Suppressor macrophage (primary cell): ENCODE data around the gene MUC5B.
A peak's percentile ranks its signal among the peaks of the same experiment; 100 is the strongest.
"Not testable (repeated sequence)": the region's sequence is repeated elsewhere in the genome, so short reads cannot be mapped to it uniquely, and the experiment has no call there.

Source experiments
- DNase-seq, 4 experiments: peaks; one replicate each; pipeline ENCODE4 v3.0.0-alpha.2; 2020 to 2022

Gene MUC5B

DNA sequence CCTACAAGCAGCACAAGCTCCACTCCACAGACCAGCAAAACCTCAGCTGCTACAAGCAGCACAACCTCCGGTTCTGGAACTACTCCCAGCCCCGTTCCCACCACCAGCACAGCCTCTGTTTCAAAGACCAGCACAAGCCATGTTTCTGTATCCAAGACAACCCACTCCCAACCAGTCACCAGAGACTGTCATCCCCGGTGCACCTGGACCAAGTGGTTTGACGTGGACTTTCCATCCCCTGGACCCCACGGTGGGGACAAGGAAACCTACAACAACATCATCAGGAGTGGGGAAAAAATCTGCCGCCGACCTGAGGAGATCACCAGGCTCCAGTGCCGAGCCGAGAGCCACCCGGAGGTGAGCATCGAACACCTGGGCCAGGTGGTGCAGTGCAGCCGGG is 33.0 kb upstream of the MUC5B start:
- DNase-seq, result not testable (repeated sequence)

DNA sequence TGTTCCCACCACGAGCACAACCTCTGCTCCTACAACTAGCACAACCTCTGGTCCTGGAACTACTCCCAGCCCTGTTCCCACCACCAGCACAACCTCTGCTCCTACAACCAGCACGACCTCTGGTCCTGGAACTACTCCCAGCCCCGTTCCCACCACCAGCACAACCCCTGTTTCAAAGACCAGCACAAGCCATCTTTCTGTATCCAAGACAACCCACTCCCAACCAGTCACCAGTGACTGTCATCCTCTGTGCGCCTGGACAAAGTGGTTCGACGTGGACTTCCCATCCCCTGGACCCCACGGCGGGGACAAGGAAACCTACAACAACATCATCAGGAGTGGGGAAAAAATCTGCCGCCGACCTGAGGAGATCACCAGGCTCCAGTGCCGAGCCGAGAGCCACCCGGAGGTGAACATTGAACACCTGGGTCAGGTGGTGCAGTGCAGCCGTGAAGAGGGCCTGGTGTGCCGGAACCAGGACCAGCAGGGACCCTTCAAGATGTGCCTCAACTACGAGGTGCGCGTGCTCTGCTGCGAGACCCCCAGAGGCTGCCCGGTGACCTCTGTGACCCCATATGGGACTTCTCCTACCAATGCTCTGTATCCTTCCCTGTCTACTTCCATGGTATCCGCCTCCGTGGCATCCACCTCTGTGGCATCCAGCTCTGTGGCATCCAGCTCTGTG is 30.9 kb upstream of the MUC5B start:
- DNase-seq, result not testable (repeated sequence)

DNA sequence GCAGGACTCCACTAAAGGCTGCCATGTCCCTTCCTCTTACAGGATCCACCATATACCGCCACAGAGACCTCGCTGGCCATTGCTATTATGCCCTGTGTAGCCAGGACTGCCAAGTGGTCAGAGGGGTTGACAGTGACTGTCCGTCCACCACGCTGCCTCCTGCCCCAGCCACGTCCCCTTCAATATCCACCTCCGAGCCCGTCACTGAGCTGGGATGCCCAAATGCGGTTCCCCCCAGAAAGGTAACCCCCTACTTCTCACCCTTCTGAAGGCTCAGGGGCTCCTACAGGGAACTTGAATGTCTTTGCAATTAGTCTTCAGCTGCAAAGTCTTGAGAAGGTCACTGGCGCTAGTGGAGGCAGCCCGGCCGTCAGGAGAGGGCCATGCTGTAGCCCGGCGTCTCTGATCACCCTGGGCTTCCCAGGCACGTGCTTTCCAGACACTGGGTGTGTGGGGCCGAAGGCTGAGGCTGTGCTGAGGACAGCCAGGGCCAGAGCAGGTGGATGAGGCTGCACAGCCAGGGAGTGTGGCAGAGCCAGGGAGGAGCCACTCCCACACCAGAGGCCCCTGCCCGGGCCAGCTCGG is 30.0 kb upstream of the MUC5B start:
- DNase-seq, result no peak

DNA sequence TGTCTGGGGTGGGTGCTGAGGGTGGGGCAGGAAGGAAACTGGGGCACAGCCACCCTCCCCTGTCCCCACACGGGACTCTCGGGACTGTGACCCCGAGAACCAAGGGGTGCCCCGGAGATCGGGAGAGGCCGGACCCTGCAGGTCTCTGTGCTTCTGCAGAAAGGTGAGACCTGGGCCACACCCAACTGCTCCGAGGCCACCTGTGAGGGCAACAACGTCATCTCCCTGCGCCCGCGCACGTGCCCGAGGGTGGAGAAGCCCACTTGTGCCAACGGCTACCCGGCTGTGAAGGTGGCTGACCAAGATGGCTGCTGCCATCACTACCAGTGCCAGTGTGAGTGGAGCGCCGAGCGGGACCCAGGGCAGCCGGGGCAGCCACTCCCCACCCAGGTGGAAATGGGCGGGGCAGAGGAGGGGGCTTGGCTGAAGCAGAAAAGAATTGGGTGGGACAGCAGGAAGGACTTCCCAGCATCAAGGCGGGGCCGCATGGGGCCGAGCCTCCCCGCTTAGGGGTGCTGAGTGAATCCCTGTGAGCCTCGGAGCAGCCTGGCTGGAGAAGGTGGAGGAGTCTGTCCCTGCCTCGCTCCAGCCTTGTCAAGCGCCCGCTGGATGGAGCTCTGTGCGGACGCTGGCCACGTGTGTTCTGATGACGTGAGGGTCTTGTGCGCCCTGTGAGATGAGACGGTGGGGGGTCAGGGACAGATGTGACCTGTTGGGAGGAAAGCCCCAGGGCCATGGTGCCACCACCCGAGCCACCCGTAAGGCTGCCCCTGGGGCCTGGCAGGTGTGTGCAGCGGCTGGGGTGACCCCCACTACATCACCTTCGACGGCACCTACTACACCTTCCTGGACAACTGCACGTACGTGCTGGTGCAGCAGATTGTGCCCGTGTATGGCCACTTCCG is 29.3 kb upstream of the MUC5B start:
- DNase-seq, result no peak

DNA sequence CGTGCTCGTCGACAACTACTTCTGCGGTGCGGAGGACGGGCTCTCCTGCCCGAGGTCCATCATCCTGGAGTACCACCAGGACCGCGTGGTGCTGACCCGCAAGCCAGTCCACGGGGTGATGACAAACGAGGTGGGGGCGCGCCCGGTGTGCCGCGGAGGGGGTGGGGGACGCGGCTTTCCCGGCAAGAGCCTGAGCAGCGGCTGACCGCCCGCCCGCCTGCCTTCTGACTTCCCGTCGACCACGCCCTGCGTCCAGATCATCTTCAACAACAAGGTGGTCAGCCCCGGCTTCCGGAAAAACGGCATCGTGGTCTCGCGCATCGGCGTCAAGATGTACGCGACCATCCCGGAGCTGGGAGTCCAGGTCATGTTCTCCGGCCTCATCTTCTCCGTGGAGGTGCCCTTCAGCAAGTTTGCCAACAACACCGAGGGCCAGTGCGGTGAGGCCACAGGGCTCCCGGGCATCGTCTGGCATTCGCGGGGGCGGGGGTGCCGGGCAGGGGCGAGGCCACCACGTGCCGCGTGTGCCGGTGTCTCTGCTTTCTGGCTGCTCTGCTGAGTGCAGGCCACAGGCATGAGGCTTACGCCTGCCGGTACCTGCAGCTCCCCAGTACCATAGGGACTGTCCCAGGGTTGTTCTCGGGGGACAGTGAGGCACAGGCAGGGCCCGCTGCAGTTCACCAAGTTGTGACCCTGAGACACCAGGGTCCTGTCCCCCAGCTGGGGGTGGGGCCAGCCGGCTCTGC is 28.5 kb upstream of the MUC5B start:
- no peak for DNase-seq

DNA sequence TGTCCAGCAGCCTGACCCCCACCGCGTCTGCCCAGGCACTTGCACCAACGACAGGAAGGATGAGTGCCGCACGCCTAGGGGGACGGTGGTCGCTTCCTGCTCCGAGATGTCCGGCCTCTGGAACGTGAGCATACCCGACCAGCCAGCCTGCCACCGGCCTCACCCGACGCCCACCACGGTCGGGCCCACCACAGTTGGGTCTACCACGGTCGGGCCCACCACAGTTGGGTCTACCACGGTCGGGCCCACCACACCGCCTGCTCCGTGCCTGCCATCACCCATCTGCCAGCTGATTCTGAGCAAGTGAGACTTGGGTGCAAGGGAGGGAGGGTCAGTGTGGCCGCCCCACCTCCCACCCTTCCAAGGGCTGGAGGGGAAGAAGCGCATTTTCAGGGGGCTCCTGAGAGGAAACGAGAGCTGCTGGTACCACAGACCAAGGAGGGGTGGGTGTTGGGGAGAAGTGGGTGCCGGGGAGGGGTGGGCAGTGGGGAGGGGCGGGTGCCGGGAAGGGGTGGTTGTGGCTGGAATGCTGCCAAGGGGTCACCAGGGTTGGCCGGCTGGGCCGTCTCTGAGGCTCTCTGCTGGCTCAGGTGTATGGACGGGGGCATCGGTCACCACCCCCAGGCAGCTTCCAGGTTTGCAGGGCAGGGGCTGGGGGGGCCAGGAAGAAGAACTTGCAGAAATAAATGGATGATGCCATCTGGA is 27.7 kb upstream of the MUC5B start:
- DNase-seq, result no peak

DNA sequence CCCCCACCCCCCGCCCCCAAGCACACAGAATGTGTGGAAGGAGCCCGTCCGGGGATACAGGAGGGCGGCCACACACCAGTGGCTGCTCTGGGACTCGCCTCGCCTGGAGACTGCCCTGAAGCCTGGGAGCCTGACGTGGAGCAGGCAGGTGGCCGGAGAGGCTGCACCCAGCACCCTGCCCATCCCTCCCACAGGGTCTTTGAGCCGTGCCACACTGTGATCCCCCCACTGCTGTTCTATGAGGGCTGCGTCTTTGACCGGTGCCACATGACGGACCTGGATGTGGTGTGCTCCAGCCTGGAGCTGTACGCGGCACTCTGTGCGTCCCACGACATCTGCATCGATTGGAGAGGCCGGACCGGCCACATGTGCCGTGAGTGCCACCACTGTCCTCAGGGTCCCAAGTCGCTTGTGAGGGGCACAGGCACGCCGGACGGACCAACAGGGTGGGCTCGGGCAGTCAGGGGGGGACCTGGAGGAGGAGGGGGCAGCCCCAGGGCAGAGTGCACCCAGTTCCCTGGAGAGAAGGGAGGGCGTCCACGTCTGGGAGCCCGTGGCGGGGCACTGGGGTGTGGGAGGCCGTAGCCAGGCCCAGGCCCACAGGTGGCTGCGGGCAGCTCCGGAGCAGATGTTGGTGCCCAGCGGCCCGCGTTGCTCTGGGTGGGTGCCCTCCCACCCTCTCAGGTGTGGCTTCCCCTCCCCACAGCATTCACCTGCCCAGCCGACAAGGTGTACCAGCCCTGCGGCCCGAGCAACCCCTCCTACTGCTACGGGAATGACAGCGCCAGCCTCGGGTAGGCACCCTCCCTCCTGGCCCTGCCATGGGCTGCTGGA is 27.0 kb upstream of the MUC5B start:
- DNase-seq, result peak in 1 of 4 experiments; percentile 1

DNA sequence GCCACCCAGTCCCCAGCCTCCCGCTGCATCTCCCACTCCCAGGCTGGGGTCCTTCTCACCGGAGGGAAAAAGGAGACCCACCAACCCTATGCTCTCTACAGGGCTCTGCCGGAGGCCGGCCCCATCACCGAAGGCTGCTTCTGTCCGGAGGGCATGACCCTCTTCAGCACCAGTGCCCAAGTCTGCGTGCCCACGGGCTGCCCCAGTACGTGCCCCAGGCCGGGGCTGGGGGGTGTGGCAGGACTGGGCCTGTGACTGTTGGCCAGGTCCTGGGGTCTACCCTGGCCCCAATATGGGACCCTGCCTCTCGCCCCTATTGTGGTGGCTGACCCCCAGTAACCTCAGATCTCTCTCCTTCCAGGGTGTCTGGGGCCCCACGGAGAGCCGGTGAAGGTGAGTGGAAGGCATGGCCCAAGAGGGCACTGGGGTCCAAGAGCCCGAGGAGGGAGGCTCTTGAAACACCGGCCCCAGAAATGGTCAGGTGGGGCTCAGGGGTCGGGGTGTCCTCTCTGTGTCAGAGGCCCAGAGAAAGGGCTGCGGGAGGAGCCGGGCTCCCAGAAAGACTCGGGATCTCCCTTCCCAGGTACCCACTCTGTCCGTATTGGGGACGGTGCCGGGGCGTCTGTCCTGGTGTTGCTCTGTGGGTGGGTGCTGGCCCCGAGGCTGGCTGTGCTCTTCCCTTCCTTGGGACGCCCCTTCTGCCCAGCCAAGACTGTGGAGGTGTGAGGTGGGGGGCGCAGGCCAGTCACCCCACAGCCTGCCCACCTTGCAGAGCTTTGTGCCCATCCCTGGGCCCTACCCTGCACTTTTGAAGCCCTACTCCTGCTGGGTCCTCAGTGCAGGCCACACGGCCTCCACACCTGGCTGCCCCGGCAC is 26.1 kb upstream of the MUC5B start:
- DNase-seq, result peak in 1 of 4 experiments; percentile 2

DNA sequence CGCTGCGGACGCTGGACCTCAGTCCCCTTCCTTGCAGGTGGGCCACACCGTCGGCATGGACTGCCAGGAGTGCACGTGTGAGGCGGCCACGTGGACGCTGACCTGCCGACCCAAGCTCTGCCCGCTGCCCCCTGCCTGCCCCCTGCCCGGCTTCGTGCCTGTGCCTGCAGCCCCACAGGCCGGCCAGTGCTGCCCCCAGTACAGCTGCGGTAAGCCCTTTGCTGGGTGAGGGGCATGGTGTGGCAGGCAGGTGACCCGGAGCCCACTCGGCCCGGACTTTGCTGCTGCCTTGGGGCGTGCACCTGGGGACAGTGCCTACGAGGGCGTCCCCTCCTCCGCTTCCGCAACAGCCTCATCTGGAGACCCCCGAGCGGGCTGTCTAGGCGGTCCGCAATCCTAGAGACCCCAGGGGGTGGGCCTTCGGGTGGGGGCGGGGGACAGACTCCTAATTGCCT is 25.4 kb upstream of the MUC5B start:
- peak in 1 of 4 experiments; percentile 1 for DNase-seq

DNA sequence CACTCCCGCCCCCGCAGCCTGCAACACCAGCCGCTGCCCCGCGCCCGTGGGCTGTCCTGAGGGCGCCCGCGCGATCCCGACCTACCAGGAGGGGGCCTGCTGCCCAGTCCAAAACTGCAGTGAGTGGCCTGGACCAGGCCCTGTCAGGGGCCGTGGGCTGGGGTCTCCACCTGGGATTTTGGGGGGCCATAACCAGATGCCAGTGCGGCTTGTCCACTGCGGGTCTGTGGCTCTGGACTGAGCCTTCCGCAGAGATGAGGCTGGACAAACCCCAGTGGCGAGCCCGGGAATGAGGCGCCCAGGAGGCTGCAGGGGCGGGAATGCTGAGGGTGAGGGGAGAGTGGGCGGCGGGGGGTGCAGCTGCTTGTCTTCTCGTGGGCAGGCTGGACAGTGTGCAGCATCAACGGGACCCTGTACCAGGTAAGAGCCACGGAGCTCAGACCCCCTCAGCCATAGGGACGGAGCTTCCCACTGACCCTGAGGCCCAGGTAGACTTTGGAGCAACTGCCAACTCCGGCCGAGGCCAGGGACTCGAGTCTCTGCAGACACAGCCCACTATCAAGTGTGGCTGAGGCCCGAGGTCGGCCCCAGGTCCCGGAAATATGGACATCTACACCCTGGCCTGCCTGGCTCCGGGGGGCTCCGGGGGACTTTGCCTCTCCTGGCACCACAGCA is 24.8 kb upstream of the MUC5B start:
- DNase-seq, result peak in 1 of 4 experiments; percentile 1

DNA sequence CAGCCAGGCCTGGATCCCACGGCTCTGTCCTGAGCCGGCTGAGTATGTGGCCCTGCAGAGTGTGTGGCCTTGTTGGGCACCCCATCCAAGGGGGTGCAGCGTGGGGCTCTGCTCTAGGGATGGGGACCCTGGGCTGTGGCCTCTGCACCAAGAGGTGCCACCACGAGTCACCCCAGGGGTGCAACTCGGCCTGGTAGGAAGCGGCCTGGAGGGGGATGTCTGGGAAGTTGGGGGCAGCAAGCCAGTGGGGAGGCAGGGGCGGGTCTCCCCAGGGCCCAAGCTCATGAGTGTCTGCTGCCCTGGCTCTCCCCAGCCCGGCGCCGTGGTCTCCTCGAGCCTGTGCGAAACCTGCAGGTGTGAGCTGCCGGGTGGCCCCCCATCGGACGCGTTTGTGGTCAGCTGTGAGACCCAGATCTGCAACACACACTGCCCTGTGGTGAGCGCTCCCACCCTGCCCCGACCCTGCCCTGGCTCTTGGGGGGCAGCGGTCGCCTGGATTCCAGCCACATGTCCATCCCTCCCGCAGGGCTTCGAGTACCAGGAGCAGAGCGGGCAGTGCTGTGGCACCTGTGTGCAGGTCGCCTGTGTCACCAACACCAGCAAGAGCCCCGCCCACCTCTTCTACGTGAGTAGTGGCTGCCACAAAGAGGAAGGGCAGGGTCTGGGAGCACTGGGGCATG is 24.2 kb upstream of the MUC5B start:
- DNase-seq, result no peak

DNA sequence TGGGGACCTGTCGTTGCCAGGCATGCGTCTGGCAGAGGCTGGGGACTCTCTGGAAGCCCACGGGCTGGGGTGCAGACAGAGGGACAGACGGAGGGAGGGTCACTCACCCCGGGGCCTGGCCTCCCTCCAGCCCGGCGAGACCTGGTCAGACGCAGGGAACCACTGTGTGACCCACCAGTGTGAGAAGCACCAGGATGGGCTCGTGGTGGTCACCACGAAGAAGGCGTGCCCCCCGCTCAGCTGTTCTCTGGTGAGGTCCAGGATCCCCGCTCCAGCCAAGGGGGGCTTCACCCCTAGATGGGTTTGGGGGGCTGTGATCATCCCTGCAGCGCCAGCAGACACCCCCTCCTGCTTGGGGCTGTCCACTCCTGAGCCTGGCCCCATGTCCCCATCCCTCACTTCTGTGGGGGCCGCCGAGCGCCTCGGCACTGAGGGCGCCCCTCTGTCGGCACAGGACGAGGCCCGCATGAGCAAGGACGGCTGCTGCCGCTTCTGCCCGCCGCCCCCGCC is 23.6 kb upstream of the MUC5B start:
- DNase-seq, result no peak

DNA sequence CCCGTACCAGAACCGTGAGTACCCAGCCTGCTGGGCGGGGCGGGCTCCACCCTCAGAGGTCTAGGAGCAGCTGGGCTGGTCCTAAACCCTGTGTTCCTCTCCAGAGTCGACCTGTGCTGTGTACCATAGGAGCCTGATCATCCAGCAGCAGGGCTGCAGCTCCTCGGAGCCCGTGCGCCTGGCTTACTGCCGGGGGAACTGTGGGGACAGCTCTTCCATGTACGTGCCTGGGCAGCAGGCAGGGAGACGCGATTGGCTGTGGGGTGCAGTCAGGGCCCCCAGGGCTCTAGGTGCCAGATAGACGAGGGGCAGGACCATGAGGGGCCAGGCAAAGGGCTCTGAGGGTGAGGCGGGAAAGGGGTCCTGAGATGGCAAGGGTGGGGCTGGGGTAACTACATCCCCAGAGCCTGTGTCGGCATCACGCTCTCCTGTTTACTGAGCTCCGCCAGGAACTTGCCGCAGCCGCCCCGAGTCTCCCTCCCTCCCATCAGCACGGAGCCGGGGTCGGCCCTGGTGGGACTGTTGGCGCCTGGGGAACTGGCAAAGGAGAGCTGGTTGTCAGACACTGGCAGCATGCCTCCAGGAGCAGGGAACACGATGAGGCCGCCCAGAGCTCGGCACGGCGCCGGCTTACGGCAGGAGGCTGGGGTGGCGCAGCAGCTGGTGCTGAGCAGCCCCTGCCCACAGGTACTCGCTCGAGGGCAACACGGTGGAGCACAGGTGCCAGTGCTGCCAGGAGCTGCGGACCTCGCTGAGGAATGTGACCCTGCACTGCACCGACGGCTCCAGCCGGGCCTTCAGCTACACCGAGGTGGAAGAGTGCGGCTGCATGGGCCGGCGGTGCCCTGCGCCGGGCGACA is 22.9 kb upstream of the MUC5B start:
- DNase-seq, result peak in 1 of 4 experiments; percentile 1

DNA sequence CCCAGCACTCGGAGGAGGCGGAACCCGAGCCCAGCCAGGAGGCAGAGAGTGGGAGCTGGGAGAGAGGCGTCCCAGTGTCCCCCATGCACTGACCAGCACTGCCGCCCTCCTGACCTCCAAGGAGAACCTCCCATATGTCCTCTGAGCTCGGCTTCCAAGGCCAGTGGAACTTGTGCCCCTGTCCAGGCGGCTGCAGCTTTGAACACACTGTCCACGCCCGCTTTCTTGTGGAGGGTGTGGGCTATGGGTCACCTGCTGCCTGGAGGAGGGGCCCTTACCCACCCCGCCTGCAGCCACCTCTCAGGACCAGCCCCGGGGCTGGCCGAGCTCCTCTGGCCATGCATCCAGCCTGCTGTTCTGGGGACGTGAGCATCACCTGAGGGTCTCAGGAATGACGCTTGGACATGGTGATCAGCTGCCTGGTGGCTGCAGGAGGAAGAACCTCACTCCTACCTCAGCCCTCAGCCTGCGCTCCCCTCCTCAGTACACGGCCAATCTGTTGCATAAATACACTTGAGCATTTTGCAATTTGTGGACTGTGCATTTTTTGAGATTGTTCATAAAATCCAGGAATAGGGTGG is 22.2 kb upstream of the MUC5B start:
- no peak for DNase-seq

DNA sequence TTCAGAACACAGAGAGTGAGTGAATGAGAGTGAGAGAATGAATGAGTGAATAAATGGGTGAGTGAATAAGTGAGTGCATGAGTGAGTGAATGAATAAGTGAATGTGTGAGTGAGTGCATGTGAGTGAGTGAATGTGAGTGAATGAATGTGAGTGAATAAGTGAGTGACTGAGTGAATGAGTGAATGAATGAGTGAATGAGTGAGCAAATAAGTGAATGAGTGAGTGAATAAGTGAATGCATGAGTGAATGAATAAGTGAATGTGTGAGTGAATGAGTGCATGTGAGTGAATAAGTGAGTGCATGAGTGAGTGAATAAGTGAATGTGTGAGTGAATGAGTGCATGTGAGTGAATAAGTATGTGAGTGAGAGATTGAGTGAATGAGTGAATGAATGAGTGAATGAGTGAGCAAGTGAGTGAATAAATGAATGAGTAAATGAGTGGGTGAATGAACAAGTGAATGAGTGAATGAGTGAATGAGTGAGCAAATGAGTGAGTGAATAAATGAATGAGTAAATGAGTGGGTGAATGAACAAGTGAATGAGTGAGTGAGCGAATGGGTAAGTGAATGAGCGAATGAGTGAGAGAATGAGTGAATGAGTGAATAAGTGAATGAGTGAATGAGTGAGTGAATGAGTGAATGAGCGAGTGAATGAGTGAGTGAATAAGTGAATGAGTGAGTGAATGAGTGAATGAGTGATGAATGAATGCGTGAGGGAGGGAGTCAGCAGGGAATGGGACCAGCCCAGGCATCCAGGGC is 21.3 kb upstream of the MUC5B start:
- no peak for DNase-seq

DNA sequence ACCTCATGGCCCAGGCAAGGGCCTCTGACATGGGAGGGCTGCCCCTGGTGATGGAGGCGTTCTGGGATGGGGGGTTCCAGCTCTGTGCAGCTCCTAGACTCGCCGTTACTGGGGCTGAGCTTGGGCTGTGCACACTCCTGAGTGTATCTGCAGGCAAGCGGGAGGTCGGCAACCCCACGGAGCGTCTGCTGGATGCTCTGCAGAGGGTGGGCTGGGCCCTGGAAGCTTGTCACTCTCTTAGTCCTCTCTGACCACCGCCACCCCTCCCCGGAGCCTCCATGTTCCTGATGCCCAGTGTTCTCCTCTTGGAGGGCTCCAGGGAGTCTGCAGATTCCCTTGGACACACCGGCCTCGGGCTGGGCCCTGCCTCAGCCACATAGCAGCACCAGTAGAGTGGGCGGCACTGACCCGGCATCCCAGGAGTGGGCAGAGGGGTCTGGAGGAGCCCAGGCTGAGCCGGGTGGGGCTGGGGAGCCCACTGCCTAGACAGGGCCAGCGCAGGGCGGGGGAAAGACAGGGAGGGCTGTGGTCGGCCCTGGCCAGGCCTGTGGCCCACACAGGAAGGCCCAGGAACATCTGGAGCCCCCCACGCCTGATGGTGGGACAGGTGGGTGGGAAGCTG is 20.6 kb upstream of the MUC5B start:
- DNase-seq, result peak in 2 of 4 experiments; percentile 5 to 13
